SK-N-SH (cell line): ENCODE data around the gene CLDN7.

Experiments
- CTCF ChIP-seq: fragments of 200-600 bp; sonication (generic); IDR thresholded peaks from 2 replicates; pipeline ENCODE4 v1.6.1; 2017; ENCODE audit warnings: antibody characterized with exemption, mild to moderate bottlenecking, moderate library complexity
- ELF1 ChIP-seq: IDR thresholded peaks from 2 replicates; pipeline ENCODE4 v1.4.0; 2012
- EZH2phosphoT487 ChIP-seq: fragments of 200-600 bp; sonication (generic); IDR thresholded peaks from 2 replicates; pipeline ENCODE4 v1.6.1; 2017; ENCODE audit warnings: low read depth, mixed run types, mild to moderate bottlenecking, antibody characterized with exemption, moderate library complexity, borderline replicate concordance
- FOSL2 ChIP-seq: IDR thresholded peaks from 2 replicates; pipeline ENCODE4 v1.4.0; 2012; ENCODE audit warnings: low read depth, mild to moderate bottlenecking, moderate library complexity, borderline replicate concordance
- NRF1 ChIP-seq: IDR thresholded peaks from 2 replicates; pipeline ENCODE4 v1.6.1; 2012; ENCODE audit warnings: low read depth, mild to moderate bottlenecking, low read length
- POLR2AphosphoS5 ChIP-seq: IDR thresholded peaks from 2 replicates; pipeline ENCODE4 v1.6.1; 2012; ENCODE audit warnings: low read depth, low read length
- REST ChIP-seq: IDR thresholded peaks from 2 replicates; pipeline ENCODE4 v1.6.1; 2012; ENCODE audit warnings: mild to moderate bottlenecking, low read depth, low read length, moderate library complexity
- SIN3A ChIP-seq: IDR thresholded peaks from 2 replicates; pipeline ENCODE4 v1.6.1; 2012; ENCODE audit warnings: low read depth, mild to moderate bottlenecking, low read length, moderate library complexity, borderline replicate concordance
- TAF1 ChIP-seq: IDR thresholded peaks from 2 replicates; pipeline ENCODE4 v1.6.1; 2012; ENCODE audit warnings: low read depth, mild to moderate bottlenecking, low read length, moderate library complexity, borderline replicate concordance

GRCh38 chr17:7246779-7247178 lies 15.5 kb downstream of the CLDN7 start:
- TF ChIP-seq SIN3A (no peak), REST (no peak), POLR2AphosphoS5 (no peak), ELF1 (no peak), CTCF (no peak), FOSL2 (no peak), NRF1 (no peak), EZH2phosphoT487 (no peak), TAF1 (no peak)
